ENCODE data around the gene RPE65. TPM values are rescaled to one million over a fixed set of nuclear protein-coding genes. Genes with fewer than 3 reads are reported as not detected.

Gene RPE65
- total and polyA plus RNA-seq, 2 of the 4 experiments (the other 2 are of a cell fraction), result under 0.01 TPM; not detected in 1

- Histone ChIP-seq H3K4me1 (ENCODE audit: control insufficient read depth, insufficient read depth, low read length) (peaks cover 2% of the 10 kb centered on the region), H3K23ac (ENCODE audit: low read depth, low read length) (no peak overlapping the region), H3K4me2 (ENCODE audit: low read depth, low read length) (no peak overlapping the region), H2AK9ac (replicated peaks; ENCODE audit: low read depth, low read length, poor library complexity) (no peak overlapping the region), H3K36me3 (ENCODE audit: control insufficient read depth, insufficient read depth, low read length) (no peaks in the 10 kb centered on the region), H2AFZ (replicated peaks; ENCODE audit: low read length, poor library complexity) (no peak overlapping the region), H3K79me1 (ENCODE audit: low read depth in 1 of 2, low read length in 2 of 2) (no peaks in the 10 kb centered on the region), H3K18ac (ENCODE audit: low read depth, low read length) (no peak overlapping the region), H4K5ac (ENCODE audit: low read depth, low read length) (no peak overlapping the region), H4K20me1 (ENCODE audit: insufficient read depth, low read length) (no peaks in the 10 kb centered on the region), H3K27me3 (ENCODE audit: control insufficient read depth, insufficient read depth, low read length) (no peaks in the 10 kb centered on the region), H3K9ac (ENCODE audit: low read depth, low read length) (no peak overlapping the region), H3K4ac (ENCODE audit: low read depth, low read length) (no peak overlapping the region), H4K8ac (ENCODE audit: low read depth in 2 of 2, low read length in 2 of 2) (no peak overlapping the region), H2BK5ac (ENCODE audit: low read depth, low read length, poor library complexity, severe bottlenecking) (no peak overlapping the region), H2BK20ac (ENCODE audit: low read depth, low read length) (no peak overlapping the region), H4K91ac (ENCODE audit: insufficient read depth, low read depth, low read length) (no peak overlapping the region), H2AK5ac (ENCODE audit: low read depth, low read length) (no peak overlapping the region), H3K9me1 (ENCODE audit: insufficient read depth, low read length) (no peaks in the 10 kb centered on the region), H2BK15ac (ENCODE audit: low read depth, low read length) (no peak overlapping the region), H3K56ac (ENCODE audit: extremely low read depth, insufficient read depth, low read length) (no peak overlapping the region), H3K27ac (ENCODE audit: insufficient read depth, low read length) (no peak overlapping the region), H3K4me3 (ENCODE audit: insufficient read depth, low read depth, low read length) (no peak overlapping the region), H3K9me3 (ENCODE audit: control insufficient read depth, insufficient read depth, low read length) (no peaks in the 10 kb centered on the region), H3K14ac (replicated peaks; ENCODE audit: low read depth, low read length) (no peak overlapping the region), H2BK120ac (ENCODE audit: low read depth, low read length) (no peak overlapping the region)
- ChIA-PET CTCF (interaction anchor here (1.3 kb wide), 1 partner anchor 10 kb away, joined by 5 read pairs; no protein-coding TSS in a partner anchor), POLR2A (ENCODE audit: unreplicated experiment) (no interaction called here)
- TF ChIP-seq BHLHE40 (IDR thresholded peaks at IDR 0.05; ENCODE audit: low read depth, low read length) (no peak), CTCF (conservative IDR thresholded peaks at IDR 0.05; ENCODE audit: low read depth, low read length) (no peak), ELK1 (IDR thresholded peaks at IDR 0.05; ENCODE audit: borderline replicate concordance, low read depth, low read length) (no peak), NFE2L2 (IDR thresholded peaks at IDR 0.05; ENCODE audit: low read depth, low read length) (no peak), USF2 (IDR thresholded peaks at IDR 0.05; ENCODE audit: low read depth, low read length) (no peak), RAD21 (IDR thresholded peaks at IDR 0.05; ENCODE audit: low read length) (no peak), MAZ (IDR thresholded peaks at IDR 0.05; ENCODE audit: borderline replicate concordance, low read depth, low read length) (no peak), MAFK (IDR thresholded peaks at IDR 0.05; ENCODE audit: low read depth, low read length) (no peak)
- in situ Hi-C loops (cut with MboI; ENCODE audit: low sequenced_read_pairs), result no loop called here
- dilution Hi-C loops (cut with HindIII; ENCODE audit: low sequenced_read_pairs, unreplicated experiment), result no loop called here
- 94% methylated on average over 2 of the region's 2 CpGs; no CpG with 5 or more reads in 1 of the 2 experiments for WGBS, 2 experiments (ENCODE audit: extremely low coverage in 2 of 2, insufficient read length in 1 of 2)
- no TSS peak for BruUV-seq (replicated peaks)
- intact Hi-C loops (cut with micrococcal nuclease), result no loop called here
- ATAC-seq (ENCODE audit: low read depth), result no peak
- DNase-seq, result no peak
Measured at GRCh38 chr1:68433395-68433794, 16.4 kb downstream of the RPE65 start.

Data from IMR-90 (cell line).